COR-L47 (cell line): Measurements from ENCODE around the gene BCL2L1.
"Not testable (repeated sequence)": the region's sequence is repeated elsewhere in the genome, so short reads cannot be mapped to it uniquely, and the experiment has no call there.

Source experiments
- DNase-seq: peaks from one replicate; lab custom pipeline; 2025; lab: John Stamatoyannopoulos, UW

The BCL2L1 gene

DNA sequence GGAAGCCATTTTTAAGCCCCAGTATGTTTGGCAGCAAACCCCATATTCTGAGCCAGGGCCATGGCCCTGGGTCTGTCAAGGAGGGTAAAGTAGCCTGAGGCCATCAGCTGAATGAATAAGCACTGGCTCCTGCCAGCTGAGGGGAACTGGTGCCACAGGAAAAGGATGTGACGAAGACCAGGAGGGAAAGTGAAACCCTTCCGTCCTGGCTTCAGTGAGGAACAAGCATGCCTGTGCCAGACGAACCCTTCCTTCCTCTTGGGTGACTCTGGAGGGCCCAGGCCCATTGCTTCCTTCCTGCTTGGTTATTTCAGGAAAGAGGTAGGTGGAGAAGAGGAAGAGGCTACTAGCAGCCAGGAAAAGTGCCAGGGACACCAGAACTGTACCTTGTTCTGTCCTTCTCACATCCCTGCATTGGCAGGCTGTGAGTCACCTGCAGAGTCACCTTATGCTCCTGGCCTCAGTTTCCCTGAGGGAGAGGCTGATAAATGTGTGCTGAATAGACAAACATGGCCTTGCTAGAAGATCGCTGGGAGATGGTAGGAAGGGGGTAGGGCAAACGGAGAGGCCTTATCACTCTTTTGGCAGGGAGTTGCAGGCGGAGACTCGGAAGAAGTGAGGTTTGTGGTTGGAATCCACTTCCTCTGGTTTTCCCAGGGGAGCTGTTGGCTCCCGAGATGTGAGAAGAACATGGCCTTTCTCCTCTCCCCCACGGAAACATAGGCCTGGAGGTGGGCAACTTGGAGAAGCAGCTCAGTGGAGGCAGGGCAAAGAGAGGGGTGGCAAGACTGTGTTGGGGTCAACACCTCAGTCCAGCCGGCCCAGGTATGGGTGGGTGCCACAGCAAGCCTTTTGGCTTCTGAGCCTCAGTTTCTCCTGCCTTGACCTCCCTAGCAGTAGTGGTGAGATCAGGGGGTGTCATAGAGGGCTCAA is 47.5 kb downstream of the BCL2L1 start:
- no peak for DNase-seq

DNA sequence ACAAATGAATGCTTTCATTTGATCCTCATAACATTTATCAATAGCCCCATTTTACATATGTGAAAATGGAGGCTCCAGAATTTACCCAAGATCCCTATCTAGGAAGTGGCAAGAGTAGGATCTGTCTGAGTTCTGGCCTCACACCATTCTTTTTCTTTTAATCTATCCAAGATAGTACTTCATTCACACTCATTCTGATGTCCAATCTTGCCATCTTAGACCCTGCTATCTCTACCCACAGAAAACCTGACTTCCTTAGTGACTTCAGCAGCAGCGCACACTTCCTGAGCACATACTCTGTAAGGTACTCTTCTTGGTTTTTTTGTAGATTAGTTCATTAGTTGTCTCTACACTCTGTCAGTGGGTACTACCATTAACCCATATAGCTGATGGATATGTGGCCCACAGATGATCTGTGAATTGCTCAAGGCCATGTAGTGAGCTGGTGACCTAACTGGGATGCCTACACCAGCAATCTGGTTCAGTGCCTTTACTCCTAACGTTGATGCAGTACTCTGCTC is 48.7 kb downstream of the BCL2L1 start:
- DNase-seq: no peak

DNA sequence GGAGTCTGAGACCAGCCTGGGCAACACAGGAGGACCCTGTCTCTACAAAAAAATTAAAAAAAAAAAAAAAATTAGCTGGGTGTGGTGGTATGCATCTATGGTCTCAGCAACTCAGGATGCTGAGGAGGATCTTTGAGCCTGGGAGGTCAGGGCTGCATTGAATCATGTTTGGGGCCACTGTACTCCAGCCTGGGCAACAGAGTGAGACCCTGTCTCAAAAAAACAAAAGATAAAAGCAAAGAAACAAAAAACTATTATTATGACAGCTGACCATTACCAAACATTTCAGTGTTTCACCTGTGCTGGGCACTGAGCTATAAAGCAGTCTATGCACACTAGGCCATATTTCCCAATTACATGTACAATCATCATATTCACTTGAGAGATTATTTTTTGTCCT is 49.2 kb downstream of the BCL2L1 start:
- DNase-seq: no peak

DNA sequence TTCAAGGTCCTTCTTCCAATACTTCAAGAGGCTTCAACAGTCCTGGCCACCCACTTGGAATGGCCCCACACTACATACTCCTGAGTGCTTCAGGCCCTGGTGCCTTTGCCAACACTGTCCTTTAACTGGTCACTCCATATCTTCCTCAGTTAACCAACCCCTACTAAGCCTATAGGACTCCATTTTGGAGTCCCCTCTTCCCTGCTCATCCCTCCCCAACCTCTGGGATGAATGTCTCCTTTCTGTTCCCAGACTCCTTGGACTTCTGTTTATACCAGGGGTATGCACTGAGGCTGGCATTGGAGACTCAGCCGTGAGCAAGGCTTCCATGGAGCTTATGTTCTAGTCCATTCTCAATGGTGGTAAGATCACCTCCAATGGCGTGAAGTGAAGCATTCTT is 51.3 kb downstream of the BCL2L1 start:
- DNase-seq: no peak

DNA sequence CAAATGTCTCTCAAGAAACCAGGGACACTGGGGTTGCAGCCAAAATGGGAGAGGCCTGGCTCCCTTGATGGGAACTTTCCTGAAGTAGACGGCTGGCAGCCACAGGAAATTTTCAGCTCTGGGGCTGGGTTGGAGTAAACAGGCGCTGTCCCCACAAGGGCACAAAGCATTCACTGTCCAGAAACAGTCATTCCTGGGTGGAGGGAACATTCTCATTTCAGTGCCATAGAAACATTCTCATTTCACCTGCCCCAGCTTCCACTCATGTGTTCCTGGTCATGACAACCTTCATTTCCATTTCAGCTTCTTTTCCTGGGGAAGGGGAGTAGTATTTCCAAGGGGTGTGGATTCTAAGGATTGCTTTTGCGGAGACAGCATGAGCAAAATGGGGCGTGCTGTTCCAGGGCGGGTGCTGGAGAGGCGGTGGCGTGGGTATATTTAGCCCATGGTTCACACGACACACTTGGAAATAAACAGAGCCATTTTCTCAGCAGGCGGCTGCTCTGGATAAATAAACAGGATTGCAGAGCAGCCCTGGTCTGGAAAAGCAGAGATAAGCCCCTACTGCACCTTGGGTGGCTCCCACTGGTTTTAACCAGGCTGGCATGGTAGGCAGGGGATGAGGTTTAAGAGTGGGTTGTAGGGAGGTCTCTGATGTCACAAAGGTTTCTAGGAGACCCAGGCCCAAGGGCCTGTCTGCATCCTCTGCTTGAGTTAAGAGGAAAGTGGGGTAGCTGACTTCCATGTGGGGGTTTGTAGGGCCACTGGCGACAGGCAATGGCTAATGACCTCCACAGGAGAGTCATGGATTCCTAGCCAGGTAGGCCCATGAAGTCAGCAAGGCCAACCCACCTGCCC is 52.1 kb downstream of the BCL2L1 start:
- DNase-seq: peak; percentile 81

DNA sequence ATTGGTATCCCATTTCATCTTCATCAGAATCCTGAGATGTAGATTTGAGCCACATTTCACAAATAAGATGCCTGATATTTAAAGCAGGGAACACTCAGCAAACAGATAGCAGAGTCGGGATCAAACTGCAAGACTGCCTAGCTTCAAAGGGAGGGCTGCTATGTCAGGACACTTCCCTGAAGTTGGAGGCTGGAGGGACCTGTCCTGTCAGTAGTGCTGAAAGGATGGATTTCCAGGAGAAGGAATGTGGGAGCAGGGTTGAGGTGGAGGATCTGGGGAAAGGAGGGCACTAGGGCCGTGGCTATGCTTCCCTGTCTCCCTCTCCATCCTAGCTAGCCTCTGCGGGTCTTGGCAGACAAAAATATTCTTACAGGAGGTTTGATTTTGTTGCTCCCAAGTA is 52.8 kb downstream of the BCL2L1 start:
- DNase-seq: no peak

DNA sequence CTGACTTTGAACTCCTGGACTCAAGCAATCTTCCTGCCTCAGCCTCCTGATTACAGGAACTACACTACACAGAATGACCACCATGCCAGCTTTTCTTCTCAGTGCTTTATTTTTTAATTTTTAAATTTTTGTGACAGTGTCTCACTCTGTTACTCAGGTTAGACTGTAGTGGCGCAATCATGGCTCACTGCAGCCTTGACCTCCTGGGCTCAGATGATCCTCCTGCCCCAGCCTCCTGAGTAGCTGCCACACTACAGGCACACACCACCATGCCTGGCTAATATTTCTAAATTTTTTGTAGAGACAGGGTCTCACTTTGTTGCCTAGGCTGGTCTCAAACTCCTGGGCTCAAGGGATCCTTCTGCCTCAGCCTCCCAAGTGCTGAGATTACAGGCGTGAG is 53.7 kb downstream of the BCL2L1 start:
- not testable (repeated sequence) for DNase-seq

DNA sequence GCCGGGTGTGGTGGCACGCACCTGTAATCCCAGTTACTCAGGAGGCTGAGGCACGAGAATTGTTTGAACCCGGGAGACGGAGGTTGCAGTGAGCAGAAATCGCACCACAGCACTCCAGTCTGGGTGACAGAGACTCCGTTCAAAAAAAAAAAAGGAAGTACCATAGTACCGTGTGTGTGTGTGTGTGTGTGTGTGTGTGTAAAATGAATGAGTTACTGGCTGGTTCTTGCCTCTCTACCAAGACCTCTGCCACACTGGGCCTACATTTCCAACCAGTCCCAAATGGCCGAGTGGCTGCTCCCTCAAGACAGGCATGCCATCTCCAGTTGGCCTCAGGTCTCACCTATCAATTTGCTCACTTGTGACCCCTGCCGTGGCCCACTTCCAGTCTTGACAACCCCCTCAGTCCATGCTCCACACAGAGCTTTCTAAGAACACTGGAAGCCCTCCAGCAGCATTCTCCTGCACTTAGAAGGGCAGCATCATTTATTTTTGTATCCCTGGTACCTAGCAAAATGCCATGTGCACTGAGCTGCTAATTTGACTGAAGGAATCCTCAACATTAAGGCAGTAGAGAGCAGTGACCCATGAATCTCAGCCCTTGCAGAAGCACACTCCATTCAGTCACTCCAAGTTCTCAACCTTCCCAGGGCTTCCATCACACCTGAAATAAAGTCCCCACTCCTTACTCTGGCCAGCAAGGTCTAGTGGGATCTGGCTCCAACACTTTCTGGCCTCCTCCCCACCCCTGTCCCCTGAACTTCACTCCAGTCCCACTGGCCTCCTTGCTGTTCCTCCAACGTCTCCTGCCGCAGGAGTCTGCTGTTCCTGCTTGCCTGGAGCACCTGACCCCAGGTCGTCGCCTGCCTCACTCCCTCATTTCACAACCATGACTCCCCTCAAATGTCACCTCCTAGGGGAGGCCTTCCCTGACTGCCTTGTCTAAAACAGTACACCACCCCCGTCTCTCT is 55.1 kb downstream of the BCL2L1 start:
- DNase-seq: no peak

DNA sequence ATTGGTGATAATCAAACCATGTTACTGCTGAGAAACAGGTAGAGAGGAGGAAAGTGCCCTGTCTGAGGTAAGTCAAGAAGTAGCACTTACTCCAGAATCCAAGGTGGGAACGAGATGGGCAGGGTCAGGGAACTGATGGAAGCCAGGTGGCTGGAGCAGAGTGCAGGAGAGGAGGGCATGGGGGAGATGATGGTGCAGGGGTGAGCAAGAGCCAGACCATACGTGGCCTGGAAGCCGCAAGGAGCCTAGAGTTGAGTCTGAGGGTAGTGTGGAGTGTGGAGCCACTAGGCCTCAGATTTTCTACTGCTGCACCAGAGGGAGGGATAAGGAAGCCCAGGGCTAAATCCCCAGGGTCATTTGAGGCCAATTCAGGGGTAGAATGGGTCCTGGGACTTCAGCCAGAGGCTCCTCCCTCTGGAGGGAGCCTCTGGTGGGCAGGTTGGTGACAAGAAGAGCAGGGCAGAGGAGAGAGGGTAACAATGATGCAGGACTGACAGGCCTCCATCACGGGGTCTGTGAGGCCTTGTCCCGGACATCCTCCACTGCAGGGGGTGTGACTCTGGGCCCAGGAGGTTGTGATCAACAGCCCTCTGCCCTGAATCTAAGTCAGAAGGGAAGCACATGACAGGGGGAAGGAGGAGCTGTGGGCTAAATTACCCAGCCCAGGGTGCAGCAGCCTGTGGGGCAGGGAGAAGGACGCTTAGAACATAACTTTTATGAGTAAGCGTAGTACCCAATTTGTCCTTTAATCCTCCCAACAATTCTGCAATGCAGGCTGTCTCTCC is 56.2 kb downstream of the BCL2L1 start:
- DNase-seq: no peak

DNA sequence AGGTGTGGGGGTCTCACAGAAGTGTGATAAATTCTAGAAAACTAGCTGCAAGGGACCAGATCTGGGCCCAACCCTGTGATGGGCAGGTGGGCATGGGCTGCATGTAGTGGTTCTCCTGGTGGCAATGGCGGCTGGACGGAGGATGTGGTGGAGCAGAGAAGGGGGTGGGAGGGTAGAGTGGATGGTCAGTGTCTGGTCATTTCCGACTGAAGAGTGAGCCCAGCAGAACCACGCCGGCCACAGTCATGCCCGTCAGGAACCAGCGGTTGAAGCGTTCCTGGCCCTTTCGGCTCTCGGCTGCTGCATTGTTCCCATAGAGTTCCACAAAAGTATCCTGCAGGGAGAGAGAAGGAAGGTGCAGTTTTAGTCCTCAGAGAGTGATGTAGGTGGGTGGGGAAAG is 56.9 kb downstream of the BCL2L1 start:
- DNase-seq: no peak

DNA sequence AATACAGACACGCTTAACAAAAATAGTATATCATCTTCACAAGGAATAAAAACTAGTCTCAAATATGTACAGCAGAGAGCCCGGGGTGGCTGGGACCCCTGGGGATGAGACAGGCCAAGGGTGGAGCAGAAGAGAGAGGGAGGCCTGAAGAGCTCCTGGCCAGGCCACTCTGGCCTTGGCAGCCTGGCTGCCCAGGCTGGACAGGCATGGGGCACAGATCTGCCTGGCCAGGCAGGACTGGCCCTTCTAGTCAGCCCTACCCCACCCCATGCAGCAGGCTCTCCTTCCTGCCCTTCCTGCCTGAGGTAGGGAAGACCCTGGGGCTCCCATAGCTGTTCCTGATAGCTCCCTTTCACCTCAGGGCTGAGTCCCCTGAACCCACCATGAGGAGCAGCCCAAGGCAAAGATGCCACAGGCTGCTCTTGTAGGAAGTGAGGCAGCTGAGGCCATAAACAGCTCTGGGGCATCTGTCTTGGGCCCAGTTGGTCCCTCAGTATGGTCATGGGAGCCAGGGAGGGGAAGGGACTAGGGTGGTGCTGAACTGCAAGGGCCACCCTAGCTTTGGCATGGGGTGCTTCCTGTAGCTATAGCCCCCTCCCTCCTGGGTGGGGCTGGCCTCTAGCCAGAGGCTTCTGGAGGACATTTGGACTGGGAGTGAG is 57.8 kb downstream of the BCL2L1 start:
- no peak for DNase-seq

DNA sequence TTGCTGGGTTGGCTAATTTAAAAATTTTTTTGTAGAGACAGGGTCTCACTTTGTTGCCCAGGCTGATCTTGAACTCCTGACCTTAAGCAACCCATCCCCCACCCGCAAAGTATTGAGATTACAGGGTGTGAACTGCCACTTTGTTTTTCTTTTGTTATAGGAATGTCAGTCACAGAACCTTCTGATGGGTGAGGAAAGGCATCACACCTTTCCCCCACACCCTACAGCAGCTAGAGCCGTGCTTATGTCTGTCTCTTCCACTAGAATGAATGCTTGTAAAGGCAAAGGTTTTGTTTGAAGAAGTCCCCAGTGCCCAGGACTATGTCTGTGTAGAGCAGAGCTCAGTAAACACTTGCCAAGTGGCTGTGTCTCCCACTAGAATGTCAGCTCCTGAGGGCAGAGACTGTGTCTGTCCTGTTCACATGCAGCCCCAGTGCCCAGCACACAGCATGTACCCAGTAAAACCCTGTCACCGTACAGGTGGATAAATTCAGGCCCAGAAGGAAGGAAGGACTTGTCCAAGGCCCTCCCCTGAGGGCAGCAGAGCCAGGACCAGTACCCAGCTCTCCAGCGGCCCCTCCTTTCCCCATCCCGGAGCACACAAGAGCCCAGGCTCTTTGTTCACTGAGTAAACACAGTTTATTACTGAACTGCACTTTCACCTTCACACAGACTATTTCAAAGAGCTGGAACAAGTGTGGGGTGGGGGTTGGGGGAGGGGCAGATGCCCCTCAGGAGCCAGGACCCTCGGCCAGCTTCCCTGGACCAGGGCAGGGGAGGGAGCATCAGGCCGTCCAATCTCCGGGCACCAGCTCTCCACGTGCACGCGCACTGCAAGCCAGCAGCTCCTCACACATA is 58.6 kb downstream of the BCL2L1 start:
- peak; percentile 26 for DNase-seq

DNA sequence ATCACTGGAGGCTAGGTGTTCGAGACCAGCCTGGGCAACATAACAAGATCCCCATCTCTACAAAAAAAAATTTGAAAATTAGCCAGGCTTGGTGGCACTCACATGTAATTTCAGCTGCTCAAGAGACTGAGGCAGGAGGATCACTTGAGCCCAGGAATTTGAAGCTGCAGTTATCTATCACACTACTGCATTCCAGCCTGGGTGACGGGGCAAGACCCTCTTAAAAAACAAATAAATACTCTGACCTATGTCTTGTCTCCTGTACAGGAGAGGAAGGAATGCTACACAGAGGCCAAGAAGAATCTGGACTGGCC is 59.2 kb downstream of the BCL2L1 start:
- DNase-seq: no peak

DNA sequence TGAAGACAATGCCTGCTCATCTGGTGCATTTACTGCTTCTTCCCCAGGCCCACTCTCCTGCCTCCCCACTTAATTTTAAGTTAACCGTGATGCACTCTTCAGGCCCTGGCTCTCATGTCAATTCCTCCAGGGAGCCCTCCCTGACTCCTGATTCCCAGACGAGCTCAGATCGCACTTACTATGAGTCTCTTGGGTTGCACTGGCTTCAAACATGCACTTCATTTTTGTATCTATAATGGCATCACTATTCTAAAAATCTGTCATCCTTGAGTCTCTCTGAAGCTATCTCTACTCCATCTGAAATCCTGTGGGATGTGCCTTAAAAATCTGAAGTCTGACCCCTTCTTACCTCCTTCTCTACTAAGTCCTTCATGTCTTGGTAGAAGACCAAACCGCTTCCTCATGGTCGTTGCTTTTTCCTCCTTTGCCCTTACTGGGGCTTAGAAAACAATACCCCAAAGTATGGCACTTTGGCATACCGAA is 60.3 kb downstream of the BCL2L1 start:
- no peak for DNase-seq

DNA sequence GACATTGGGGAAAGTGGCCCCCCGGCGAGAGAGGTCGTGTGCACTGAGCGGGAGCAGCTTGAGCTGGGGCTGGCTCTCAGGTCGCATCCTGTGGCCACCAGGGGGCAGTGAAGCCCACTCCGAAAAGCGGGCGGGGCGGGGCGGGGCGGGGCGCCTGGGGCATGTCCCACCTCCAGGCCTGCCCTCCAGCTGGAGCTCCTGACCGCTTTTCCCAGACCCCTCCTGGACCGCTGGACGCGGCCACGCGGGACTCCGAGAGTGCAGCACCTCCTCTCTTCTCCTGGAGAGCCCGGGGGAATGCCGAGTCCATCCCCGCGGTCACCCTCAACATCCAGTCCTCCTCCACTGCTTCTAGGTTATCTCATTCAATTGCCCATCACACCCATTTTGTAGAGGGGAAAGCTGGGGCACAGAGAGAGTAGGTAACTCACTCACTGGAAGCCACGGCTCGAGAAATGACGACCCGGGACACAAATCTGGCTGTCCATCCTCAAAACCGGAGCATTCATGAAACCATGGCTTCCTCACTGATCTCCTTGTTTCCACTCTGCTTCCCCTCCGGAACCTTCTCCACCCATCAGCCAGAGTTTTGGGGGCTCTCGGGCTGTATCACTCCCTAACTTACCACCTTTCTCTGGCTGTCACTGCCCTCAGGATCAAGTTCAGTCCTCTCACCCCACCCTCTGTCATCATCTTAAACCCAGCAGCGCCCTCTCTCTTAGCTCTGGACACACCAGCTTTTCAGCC is 60.9 kb downstream of the BCL2L1 start:
- peak; percentile 65 for DNase-seq

DNA sequence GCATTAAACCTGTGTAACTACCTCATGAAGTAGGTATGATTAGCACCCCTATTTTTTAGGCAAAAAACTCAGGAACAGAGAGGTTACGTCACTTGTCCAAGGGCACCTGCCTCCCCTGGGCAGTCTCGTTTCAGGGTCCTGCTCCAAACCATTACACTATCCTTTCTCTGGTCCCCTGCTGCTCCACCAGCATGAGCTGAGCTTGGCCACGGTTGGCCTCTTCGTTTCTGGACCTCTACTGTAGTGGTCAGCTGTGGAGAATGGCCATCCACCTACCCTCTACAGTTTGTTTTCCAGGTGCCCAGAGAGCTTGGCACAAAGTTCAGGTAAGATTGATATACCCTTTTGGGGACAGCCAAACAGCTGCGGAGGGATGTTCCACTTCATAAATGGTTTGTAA is 68.1 kb downstream of the BCL2L1 start:
- no peak for DNase-seq

DNA sequence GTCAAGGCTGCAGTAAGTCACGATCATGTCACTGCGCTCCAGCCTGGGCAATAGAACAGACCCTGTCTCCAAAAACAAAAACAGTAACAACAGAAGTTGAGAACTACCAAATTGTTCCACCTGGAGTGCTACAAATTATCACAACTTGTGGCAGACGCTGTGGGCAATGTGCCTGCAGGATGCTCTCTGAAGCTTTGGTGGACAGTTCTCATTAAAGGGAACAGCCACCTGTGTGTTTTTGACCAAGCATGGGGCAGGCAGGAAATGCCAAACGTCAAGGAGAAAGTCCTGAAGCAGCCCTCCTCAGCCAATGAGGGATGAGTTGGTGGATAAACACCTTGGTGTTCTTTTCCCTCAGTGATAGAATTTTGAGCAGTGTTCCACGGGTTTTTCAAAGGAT is 69.1 kb downstream of the BCL2L1 start:
- DNase-seq: no peak

DNA sequence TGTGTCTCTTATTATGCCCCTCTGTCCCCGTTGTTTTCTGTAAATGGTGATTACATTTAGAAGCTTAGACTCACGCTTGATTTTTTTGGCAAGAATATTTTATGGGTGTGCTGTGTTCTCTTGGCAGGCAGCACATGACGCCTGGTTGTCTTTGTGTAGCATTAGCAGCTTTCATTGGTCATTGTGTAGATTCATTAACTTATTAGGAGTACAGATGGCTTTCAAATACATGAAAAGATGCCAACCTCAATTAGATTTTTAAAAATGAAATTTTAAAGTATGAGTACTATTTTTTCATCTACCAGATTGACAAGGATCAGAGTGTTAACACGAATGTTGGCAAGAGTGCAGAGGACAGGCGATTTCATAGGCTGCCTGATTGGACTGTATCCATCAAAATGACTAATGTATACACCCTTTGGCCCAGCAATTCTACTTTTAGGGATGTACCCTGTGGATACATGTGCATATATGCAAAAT is 69.7 kb downstream of the BCL2L1 start:
- peak; percentile 61 for DNase-seq
